GM21529 (cell line): ENCODE measurements around the gene CDPF1.
"Not testable (repeated sequence)": the region's sequence is repeated elsewhere in the genome, so short reads cannot be mapped to it uniquely, and the experiment has no call there.

Source experiments
- ATAC-seq: cut with Tn5 transposase; IDR thresholded peaks from one replicate; pipeline ENCODE4 v1.9.1; 2021; ENCODE audit not compliant: unreplicated experiment

CDPF1 gene

DNA sequence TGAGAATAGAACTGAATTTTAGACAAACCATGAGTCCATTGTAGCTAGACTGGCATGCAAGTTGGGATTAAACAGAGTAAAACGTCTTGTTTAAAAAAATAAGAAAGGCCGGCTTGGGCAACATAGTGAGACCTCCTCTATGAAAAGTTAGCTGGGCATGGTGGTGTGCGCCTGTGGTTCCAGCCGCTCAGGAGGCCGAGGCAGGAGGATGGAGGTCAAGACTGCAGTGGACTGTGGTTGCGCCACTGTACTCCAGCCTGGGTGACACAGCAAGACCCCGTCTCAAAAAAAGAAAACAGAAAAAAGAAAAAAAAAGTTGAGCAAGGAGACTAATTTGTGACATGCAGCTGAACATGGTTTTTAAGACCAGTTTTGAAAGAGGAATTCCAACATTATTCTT lies 23.5 kb downstream of the CDPF1 start:
- ATAC-seq = no peak

GRCh38 chr22:46225631-46226030 lies 24.5 kb downstream of the CDPF1 start:
- no peak for ATAC-seq

- no peak for ATAC-seq
Measured at GRCh38 chr22:46224898-46225290, 25.2 kb downstream of the CDPF1 start.

GRCh38 chr22:46224044-46224897 lies 25.8 kb downstream of the CDPF1 start:
- ATAC-seq = no peak

DNA sequence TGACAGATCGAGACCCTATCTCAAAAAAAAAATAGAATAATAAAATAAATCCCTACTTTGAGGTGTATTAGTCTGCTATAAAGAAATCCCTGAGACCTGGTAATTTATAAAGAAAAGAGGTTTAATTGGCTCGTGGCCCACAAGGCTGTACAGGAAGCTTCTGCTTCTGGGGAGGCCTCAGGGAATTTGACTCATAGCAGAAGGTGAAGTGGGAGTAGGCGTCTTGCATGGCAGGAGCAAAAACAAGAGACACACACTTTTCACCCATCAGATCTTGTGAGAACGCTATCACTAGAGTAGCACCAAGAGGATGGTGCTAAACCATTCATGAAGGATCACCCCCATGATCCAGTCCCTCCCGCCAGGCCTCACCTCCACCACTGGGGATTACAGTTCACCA lies 29.2 kb downstream of the CDPF1 start:
- no peak for ATAC-seq

GRCh38 chr22:46219636-46220035 lies 30.5 kb downstream of the CDPF1 start:
- no peak for ATAC-seq

DNA sequence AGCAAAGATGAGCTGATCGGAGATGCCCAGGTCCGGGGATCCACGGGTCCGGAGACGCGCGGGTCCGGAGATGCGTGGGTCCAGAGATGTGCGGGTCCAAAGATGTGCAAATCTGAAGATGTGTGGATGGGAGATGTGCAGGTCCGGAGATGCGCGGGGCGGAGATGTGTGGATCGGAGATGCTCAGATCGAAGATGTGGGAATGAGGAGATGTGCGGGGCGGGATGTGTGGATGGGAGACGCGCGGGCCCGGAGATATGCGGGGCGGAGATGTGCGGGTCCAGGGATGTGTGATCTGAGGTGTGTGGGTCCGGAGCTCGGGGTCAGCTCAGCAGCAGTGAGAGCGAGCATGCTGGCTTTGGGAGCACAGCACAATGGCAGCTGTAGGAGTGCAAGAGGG lies 35.5 kb downstream of the CDPF1 start:
- ATAC-seq = no peak

DNA sequence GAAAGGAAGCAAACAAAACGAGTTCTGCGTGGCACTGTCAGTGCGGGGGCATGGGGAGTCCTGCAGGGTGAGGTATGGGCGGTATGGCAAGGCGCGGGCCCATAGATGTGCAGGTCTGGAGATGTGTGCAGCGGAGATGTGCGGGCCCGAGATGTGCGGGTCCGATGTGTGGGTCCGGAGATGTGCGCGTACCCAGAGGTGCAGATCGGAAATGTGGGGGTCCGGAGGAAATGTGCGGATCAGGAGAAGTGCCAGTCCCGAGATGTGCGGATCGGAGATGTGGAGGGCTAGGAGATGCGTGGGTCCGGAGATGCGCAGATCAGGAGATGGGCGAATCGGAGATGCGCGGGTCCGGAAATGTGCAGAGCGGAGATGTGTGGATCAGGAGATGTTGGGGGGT lies 35.9 kb downstream of the CDPF1 start:
- ATAC-seq = no peak

- no peak for ATAC-seq
Measured at GRCh38 chr22:46213052-46213451, 37.0 kb downstream of the CDPF1 start.

GRCh38 chr22:46212195-46212594 lies 37.9 kb downstream of the CDPF1 start:
- no peak for ATAC-seq

DNA sequence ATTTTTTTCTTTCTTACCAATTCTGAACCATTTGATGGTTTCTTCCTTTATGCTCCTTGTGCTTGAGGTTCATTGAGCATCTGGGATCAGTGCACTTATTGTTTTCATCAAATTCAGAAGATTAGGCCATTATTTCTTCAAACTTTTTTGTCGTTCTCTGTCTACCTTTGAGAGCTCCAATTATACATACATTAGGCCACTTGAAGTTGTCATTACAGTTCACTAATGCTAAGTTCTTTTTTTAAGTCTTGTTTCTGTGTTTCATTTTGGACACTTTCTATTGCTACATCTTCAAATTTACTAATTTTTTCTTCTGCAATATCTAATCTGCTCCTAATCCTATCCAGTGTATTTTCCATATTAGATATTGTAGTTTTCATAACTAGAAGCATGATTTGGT lies 40.8 kb downstream of the CDPF1 start:
- no peak for ATAC-seq

GRCh38 chr22:46203601-46203980 lies 46.5 kb downstream of the CDPF1 start:
- ATAC-seq = no peak

DNA sequence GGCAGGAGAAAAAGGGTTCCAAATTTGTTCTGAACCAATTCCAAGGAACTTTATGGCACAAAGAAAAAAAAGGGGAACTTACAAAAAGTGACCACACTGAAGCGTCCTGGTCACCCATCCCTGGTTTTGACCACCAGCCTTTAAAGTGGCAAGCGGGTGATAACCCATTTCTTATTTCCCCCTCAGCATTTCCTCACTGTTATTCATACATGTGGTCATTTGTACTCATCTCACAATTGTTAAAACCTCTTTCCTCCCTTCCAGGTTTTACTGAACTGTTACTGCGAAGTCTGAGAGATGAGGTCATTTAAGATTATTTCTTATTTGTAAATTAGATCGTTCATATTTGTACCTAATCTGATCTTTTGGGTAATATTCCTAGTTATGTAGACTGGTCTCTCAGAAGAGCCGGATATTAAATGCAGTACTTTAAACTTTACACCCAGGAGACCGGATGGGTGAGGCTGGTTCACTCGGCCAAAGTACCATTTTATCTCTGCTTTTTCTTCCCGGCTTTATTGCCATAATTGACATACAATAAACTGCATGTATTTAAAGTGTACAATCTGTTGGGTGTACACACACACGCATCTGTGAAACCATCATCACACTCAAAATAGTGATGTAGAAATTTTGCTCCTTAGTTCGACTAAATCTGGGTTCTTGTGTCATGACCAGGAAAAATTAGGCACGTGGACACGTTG lies 47.0 kb downstream of the CDPF1 start:
- ATAC-seq = no peak

DNA sequence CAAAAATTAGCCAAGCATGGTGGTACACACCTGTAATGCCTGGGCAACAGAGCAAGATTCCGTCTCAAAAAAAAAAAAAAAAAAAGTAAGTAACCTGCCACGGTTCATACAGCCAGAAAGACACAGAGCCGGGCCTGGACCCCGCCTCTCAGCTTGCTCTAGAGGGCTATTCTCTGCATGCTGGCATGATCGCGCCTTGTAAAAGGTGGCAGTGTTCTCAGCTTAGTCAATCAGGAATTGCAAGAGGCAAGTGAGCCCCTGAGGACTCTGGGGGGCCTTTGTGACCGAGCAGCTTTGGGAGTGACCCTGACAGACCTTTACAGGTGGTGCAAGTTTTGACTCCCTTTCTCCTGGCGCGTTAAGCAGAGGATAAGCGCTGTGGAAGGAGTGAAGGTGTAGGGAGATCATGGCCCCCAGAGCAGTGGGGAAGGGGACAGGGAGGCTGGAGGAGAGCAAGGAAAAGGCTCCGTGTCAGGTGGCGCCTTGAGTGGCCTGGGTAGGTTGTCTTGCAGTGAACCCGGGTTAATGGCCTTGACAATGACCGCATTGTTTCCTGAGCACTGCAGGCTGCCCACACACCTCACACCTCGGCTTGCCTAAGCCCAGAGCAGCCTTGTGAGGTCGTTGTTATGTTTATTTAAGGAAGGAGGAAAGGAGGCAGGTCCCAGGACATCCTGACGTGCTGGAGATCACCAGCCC lies 48.9 kb downstream of the CDPF1 start:
- ATAC-seq = no peak

DNA sequence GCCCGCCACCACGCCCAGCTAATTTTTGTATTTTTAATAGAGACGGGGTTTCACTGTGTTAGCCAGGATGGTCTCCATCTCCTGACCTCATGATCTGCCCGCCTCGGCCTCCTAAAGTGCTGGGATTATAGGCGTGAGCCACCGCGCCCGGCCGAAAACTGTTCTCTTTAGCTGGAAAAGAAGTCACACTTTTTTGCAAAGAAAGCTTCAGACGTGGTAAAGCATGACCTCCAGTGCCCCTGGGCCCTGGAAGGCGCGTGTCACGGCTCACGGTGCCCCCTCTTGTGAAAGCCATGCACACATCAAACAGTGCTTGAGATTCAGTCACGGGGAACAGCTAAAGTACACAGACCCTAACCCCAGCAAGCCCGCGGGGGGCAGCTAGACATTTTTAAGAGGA lies 51.3 kb downstream of the CDPF1 start:
- not testable (repeated sequence) for ATAC-seq

GRCh38 chr22:46198274-46198673 lies 51.8 kb downstream of the CDPF1 start:
- no peak for ATAC-seq

GRCh38 chr22:46196278-46196677 lies 53.8 kb downstream of the CDPF1 start:
- no peak for ATAC-seq

- no peak for ATAC-seq
Measured at GRCh38 chr22:46195487-46196165, 54.5 kb downstream of the CDPF1 start.
